Renal cortical epithelial cell (primary cell): Measurements from ENCODE around the gene CTNNBL1. TPM values are rescaled to one million over a fixed set of nuclear protein-coding genes. Genes with fewer than 3 reads are reported as not detected.

Experiments used
- DNase-seq: peaks from one replicate; pipeline ENCODE4 v3.0.0-alpha.2; 2011; ENCODE audit warnings: low read depth
- total RNA-seq: library from RNA; depleted of rRNA; stranded (reverse); fragments of >200 nt; gene quantifications from 2 replicates; pipeline ENCODE4 v1.2.3, GENCODE V29; 2014

CTNNBL1 gene
- total RNA-seq, 1 donor from 2014 or later, result 29.4 TPM

DNA sequence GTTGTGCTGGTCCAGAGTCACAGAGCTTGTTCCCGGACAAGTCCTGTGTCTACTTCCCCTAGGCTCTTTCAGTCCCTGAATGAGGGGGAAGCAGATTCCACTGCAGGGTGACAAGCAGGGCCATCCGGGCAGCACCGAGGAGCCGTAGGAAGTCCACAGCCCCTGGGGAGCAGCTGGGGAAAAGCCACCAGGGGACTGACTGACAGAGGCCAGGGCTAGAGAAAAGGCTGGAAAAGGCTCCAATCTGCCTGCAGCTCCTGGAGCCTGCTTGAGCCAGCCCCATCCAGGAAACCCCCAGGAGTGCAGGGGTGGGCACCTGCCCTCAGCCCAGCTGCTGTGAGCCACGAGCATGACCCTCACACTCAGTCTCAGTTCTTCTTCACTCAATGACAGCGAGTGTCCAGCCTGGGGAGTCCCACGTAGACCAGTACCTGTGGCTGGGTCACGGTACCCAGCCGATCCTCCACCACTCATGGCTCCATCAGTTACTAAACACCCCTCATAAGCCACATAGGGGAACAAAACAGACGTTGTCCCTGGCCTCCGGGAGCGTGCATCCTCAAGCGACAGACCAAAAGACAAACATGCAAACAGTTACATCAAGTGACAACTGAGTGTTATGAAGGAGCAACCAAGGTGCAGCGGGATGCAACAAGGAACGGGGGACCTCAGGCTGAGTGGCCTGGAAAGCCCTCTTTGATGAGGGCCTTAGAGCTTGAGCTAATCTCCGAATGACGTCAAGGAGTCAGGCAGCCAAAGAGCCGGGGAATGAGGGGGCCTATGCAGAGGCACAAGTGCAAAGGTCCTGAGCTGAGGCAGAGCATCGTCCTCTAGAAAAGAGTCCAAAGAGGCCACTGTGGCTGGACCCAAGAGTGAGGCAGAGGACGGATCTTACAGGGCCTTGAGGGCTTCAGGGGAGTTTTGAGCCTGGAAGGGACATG lies 184.3 kb downstream of the CTNNBL1 start:
- no peak for DNase-seq

DNA sequence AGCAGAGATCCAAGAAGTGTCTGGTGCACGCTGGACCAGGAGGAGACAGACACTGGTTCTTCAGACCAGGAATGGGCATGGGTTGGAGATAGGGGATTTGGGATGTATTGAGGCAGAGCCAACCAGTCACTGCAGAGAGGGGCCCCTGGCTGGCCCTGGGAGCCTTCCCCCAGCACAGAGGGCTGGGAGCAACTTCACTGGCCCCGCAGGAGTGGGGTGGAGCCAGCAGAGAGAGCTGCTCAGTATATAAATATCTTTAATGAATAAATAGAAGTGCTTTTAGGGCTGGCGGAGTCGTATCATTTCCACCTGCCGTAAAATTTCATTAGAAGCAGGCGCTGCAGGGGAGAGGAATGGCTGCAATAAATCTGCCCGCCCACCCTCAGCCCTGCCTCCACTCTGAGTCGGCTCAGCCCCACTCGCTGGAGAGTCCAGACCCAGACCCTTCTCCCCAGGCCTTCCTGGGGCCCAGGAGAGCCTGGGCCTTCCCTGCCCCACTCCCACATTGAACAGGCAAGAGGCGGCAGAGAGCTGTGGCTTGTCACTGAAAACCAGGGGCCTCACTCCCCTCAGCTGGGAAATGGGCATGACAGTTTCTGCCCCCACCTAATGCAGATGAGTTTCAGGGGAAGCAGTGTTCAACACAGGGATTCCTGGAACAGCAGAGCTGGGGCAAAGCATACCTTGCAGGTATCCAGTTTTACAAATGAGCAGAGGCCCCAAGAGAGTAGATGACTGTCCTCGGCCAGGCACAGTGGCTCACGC lies 185.2 kb downstream of the CTNNBL1 start:
- no peak for DNase-seq

DNA sequence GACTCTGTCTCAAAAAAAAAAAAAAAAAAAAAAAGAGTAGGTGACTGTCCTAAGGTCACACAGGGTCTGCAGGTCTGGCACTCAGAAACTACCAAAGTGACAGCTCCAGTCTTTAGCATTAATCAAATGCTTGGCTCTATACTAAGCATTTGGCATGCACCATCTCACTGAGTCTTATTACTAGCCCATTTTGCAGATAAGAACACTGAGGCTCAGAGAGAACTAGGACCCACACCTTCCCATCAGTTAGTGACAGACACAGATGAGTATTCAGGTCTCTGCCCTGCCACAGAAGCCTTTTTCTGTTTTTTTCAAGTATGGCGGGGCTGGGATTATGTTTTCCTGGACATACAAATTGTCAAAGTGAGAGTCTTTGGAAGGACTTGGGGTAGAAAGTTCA lies 186.0 kb downstream of the CTNNBL1 start:
- no peak for DNase-seq

DNA sequence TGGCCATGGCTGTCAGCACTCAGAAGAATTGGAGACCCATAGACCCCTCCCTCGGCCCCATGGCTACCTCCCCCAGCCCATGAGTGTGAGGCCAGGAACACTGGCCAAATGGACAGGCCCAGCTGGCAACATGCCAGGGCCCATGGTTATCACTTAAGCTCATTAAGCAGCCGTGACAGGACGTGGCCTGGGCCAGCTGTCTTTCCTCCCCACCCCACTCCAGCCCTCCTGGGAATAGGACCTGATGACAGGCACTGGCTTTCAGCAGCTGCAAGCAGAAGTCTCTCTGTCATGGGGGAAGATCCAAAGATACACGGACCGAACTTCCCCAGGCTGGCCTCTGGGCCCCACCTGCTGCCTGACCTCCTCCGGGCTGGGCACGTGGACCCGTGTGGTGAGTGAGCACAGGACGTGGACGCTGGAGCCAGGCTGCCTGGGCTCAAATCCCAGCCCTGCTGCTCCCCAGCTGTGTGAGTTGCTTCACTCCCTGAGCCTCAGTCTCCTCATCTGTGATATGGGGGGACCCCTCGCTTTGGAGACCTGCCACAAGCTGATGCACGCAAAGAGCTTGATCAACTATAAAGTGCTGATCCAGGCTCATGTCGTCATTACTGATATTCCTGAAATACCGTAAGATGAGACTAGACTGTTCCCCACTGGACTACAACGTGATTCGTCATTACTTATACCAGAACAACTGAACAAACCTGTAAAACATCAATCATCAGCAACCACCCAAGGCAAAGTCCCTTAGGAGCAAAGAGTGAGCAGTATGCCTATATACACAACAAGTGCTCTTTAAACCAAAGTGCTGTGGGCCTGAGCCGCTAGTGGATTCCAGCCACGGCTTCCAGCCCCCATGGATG lies 187.1 kb downstream of the CTNNBL1 start:
- DNase-seq, result no peak

DNA sequence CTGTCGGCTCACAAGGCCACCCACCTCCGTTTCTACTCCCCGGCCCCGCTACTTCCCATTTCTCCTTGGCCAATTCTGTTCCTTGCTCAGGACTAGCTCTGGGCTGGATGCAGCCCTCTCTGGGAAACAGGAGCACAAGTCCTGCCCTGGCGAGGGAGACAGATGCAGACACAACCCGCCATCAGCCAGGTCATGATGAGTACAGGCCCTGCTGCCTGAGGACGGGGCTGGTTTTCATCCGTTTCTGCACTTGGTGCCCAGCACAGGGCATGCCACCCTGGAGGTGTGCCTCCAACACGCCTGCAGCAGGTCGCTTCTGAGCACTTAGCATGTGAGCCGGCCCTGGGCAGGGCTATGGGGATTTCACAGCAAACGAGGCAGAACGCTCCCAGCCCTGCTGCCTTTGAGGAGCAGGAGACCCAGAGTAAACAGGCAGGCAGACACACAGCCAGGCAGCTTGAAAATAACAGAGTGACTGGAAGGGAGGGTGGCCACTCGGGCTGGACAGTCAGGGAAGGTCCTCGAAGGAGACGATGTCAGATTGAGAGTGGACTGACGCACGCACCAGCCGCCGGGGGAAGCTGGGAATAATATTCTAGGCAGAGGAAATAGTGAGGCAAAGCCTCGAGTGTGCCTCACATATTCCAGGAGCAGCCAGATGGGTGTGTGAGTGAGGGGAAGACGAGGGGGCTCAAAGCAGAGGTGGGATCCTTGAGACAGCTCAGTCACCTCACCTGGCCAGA lies 187.9 kb downstream of the CTNNBL1 start:
- DNase-seq, result no peak

DNA sequence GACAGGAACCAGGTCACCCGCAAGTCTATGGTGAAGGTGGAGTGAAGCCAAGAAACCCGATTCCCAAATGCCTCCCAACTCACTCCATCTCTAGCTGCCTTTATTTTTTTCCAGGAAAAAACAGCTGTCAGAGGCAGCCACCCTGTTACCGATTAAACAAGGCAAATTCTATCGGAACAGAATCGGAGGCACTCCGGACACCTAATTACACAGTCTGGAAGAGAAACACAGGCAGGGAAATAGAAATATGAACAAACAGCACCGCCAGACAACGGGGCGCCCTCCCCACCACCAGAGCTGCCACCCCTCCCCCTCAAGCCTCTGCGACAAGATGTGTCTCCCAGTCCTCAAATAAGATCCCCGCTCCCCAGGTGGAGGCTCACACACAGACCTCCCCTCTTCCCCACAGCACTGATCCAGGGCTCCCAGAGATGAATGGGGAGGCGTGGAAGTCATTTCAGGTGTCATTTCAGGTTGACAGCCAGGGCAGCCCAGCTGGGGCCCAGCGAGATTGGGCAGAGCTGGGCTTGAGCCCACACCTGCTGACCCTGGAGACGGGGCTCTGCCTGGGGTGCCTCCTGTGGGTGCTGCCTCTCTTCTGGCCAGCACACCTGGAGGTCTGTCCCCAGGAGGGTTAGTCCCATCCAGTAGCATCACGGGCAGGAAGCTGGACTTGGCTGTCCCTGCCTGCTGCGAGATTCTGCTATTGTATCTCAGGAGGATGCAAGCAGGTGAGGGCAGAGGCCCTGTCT lies 189.3 kb downstream of the CTNNBL1 start:
- DNase-seq, result no peak

DNA sequence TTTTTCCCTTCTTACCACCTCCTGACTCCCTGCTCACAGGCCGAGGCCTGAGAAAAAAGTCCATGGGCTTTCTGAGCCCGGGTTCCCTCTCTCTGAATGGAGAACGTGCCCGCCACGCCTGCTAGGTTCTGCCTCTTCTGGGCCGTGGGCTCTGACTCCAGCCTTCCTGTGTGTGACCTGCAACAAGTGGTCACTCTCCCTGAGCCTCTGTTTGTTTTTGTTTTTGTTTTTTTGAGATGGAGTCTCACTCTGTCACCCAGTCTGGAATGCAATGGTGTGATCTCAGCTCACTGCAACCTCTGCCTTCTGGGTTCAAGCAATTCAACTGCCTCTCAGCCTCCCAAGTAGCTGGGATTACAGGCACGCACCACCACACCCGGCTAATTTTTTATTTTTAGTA lies 191.2 kb downstream of the CTNNBL1 start:
- no peak for DNase-seq

DNA sequence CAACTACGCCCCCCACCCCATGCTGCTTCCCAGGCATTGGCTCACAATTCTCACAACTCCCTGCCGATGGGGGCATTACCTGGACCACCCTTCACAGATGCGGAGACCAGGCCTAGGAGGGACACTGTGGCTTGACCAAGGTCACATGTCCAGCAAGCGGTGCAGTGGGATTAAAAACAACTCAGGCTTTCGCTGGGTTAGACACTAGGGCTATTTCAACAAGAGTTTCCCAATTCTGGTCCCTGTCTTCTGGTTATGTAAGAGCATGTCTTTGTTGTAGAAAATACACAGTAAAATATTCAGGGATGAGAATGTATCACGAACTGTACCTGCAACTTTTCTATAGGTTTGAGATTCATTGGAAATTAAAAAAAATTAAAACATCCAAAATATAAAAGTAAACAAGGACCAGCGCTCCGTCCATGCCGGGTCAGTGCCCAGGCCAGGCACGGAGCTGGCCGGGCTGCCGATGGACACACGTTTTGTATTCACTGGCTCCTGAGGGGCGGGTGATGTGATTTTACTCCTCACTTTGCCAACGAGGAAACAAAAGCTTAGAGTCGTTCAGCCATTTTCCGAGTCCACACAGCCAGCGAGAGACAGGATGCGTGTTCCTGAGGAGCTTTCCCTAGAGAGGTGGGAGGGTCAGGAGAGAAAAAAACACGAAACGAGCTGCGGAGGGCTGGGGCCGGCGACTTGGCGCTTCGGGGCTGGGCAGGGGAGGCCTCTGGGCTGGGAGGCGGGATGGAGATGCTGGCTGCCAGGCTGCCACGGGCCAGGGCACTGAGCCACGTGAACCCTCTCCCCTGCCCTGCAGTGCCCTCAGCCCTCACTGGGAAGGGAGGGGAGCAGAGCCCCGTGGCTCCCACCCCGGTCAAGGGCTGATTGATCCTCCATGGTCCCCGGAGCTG lies 192.0 kb downstream of the CTNNBL1 start:
- DNase-seq, result no peak

DNA sequence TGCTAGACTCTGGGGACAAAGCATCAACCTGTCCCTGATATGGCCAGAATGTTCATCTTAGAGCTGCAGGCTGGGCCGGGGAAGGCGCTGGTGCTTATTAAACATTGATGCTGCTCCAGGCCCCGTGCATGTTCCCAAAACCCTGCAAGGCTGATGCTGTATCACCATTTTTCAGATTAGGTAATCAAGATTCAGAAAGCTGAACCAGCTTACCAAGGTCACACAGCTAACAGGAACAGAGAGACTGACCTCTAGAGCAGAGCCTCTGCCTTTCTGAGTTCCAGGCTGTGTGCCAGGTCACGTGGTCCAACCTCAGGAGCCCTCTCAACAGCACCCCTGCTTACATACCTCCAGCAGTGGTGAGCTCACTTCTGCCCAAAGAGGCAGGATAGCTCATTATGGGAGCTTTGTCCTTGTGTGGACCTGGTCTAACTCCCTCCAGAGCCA lies 193.0 kb downstream of the CTNNBL1 start:
- DNase-seq, result peak; percentile 44

DNA sequence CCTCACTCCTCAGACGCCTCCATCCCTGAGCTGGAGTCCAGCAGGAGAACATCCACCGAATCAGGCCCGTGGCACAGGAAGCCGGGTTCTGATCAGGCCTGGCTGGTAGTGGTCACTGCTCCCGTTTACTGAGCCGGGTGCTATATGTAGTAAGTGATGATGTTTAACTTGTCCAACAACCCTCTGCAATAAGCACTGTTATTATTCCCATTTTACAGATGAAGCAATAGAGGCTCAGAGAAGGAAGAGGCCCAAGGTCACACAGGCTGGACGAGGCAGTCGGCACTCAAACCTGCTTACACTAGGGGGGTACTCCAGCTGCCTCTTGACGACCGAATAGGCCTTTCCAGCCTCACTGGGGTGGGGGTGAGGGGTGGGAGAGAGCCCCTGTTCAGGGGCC lies 194.8 kb downstream of the CTNNBL1 start:
- DNase-seq, result no peak

DNA sequence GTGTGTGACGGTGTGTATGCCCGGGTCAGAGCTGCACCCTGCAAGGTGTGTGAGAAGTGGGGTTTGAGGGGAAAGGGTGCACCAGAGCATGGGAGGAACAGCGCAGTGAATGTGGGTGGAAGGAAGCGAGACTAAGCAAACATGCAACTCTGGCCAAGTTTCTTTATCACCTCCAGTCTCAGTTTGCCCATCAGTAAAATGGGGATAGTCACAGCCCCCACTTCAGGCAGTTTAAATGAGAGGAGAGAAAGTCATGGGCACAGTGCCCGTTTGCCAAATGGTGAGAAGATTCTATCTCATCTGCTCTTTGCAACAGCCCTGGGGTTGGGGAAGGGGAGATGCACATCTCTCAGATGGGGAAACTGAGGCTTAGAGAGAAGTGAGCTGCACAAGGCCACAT lies 196.3 kb downstream of the CTNNBL1 start:
- no peak for DNase-seq

DNA sequence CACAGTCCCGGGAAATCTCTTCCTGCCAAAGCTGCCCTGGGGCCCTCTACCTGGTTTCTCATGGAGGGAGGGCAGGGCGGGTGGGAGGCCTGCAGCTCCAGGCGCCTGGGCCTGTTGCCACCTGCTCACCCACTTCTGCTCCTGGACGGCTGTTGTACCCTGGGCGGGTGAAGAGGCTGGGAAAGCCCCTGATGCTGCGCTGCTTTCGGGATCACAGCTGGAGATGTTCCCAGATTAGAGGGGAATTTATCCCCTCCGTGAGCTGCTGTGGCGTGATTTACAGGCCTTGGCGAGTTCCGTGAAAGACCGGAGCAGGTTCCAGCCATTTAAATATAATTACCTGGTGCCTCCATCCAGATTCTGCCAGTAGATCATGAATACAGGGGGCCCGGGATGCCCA lies 196.8 kb downstream of the CTNNBL1 start:
- DNase-seq, result no peak

DNA sequence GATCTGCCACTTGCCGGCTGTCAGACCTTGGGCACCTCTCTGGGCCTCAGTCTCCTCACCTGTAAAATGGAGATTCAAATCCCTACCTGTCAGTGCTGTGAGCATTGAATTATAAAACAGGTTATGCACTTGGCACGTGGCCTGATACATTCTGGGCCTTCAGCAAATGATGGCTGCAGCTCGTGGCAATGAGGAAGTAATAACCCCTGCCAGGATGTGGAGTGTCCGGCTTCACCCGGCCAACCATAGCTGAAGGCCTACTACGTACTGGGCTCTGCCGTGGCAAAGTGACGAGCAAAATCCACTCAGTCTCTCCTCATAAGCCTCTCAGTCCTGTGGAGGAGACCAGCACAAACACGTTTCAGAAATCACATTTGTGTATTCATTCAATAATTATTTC lies 198.2 kb downstream of the CTNNBL1 start:
- no peak for DNase-seq

DNA sequence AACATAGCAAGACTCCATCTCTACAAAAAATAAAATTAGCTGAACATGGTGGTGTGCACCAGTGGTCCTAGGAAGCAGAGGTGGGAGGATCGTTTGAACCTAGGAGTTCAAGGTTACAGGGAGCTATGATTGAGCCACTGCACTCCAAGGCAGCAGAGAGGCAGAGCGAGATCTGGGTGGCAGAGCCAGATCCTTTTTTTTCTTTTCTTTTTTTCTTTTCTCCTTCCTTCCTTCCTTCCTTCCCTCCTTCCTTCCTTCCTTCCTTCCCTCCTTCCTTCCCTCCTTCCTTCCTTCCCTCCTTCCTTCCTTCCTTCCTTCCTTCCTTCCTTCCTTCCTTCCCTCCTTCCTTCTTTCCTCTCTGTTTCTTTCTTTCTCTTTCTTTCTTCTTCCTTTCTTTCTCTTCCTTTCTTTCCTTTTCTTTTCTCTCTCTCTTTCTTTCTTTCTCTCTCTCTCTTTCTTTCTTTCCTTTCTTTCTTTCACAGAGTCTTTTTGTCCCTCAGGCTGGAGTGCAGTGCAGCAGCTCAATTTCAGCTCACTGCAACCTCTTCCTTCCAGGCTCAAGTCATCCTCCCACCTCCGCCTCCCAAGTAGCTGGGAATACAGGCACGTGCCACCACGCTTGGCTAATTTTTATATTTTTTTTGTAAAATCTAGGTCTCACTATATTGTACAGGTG lies 199.9 kb downstream of the CTNNBL1 start:
- DNase-seq, result no peak

DNA sequence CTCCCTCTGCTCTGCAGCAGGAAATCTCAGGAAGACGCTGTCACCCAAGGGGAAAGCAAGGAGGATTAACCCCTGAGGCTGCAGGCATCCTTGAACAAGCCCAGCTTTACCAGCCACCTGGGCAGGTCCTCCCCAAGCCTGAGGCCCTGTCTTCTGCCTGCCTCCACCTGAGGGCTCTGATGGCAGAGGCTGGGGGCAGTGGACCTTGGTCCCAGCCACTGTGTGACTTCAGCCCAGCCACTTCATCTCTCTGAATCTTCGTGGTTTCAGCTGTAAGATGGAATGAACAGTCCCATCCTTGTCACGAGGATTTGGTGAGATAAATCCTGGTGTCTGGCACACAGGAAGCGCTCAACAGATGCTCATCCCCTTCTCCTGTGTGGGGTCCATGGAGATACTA lies 200.6 kb downstream of the CTNNBL1 start:
- DNase-seq, result no peak

DNA sequence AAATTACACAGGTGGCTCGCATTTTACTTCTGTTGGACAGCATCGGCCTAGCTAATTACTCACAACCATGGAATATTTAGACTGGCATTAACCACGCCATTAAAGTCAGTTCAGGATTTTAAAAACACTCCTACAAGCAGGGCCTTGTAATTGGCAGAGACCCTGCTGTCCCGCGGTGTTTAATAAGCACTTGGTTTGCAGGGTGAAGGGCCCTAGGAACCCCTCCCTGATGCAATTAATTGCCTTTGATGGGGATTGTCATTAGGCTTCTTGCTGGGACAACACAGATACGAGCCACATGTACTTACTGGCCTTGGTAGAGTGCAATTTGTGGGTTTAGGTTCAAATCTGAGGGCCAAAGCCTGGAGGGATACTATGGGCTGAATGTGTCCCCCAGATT lies 201.3 kb downstream of the CTNNBL1 start:
- DNase-seq, result no peak

DNA sequence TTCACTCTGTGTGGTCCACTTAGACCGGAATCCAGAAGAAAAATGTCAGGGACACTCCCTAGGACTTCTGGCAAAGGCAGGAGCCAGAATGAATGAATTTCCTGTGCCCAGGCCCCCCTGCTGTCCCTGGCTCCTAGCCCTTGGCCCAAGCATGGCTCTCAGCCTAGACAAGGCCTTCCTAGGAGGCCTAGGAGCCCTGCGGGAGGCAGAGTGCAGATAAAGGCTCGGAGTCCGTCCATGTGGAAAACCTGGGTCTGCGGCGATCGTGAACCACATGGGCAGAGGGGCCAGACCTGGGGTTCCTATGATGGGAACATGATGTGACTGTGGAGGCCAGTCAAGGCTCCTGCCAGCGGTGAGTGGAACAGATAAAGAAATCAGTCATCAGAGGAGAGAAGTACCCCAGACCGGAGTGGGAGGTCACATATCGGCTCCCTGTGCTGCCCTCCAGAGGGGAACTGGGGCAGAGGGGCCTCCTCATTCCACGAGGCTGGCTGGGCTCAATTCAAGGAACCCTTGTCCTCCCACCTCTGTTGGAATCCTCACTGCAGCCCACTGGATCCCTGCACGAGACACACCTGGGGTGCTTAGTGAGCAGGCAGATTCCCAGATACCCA lies 203.2 kb downstream of the CTNNBL1 start:
- DNase-seq, result no peak
